IMR-90 (cell line): ENCODE results near the gene PSEN2. TPM values are rescaled to one million over a fixed set of nuclear protein-coding genes. Genes with fewer than 3 reads are reported as not detected.

Experiments
- ATAC-seq: fragments of 200-7000 bp; cut with Tn5 transposase; 2 replicates; pipeline ENCODE4 v1.9.1; 2020; ENCODE audit warnings: low read depth, mild to moderate bottlenecking, moderate library complexity
- BruUV-seq: library from RNA; stranded (reverse); fragments of 400-500 nt; replicated peaks from 2 replicates; lab custom pipeline; 2021; lab: Mats Ljungman, UMichigan
- CTCF ChIA-PET: fragments of 300-600 bp; formaldehyde crosslinking; extraction: SDS; loops from one replicate; lab custom pipeline; 2021; ENCODE audit warnings: antibody characterized with exemption; lab: Yijun Ruan, JAX
- POLR2A ChIA-PET: fragments of 300-600 bp; sonication (Branson Sonifier 250); formaldehyde crosslinking; loops from one replicate; lab custom pipeline; 2022; ENCODE audit warnings: antibody characterized with exemption; ENCODE audit not compliant: unreplicated experiment; lab: Charles Lee
- DNase-seq: peaks from one replicate; pipeline ENCODE4 v3.0.0; 2013
- H2AFZ ChIP-seq: replicated peaks from 2 replicates; pipeline ENCODE3; 2013; ENCODE audit warnings: low read length, mild to moderate bottlenecking; ENCODE audit not compliant: poor library complexity
- H2AK5ac ChIP-seq: 2 replicates; pipeline ENCODE4 v1.6.1; 2013; ENCODE audit warnings: low read depth, low read length, inconsistent platforms
- H2AK9ac ChIP-seq: replicated peaks from 2 replicates; pipeline ENCODE3; 2013; ENCODE audit warnings: mild to moderate bottlenecking, low read depth, low read length, moderate library complexity; ENCODE audit not compliant: poor library complexity
- H2BK120ac ChIP-seq: 2 replicates; pipeline ENCODE4 v1.6.1; 2013; ENCODE audit warnings: low read depth, low read length, inconsistent platforms
- H2BK15ac ChIP-seq: 3 replicates; pipeline ENCODE4 v1.6.1; 2013; ENCODE audit warnings: low read depth, low read length, inconsistent platforms
- H2BK20ac ChIP-seq: 2 replicates; pipeline ENCODE4 v1.6.1; 2013; ENCODE audit warnings: low read depth, mild to moderate bottlenecking, inconsistent platforms, low read length, moderate library complexity
- H2BK5ac ChIP-seq: 2 replicates; pipeline ENCODE4 v1.6.1; 2013; ENCODE audit warnings: mild to moderate bottlenecking, low read depth, low read length, inconsistent platforms; ENCODE audit not compliant: poor library complexity, severe bottlenecking
- H3K14ac ChIP-seq: replicated peaks from 2 replicates; pipeline ENCODE4 v1.6.1; 2013; ENCODE audit warnings: low read depth, low read length, inconsistent platforms
- H3K18ac ChIP-seq: 2 replicates; pipeline ENCODE4 v1.6.1; 2013; ENCODE audit warnings: low read depth, low read length, control low read depth
- H3K23ac ChIP-seq: 2 replicates; pipeline ENCODE4 v1.6.1; 2013; ENCODE audit warnings: low read depth, low read length, inconsistent platforms
- H3K27ac ChIP-seq: 2 replicates; pipeline ENCODE4 v1.5.1; 2013; ENCODE audit warnings: mild to moderate bottlenecking, control low read depth, low read length; ENCODE audit not compliant: insufficient read depth
- H3K27me3 ChIP-seq: 2 replicates; pipeline ENCODE4 v1.6.1; 2013; ENCODE audit warnings: low read length; ENCODE audit not compliant: control insufficient read depth, insufficient read depth
- H3K36me3 ChIP-seq: 2 replicates; pipeline ENCODE4 v1.6.1; 2013; ENCODE audit warnings: low read length, mixed read lengths; ENCODE audit not compliant: control insufficient read depth, insufficient read depth
- H3K4ac ChIP-seq: 2 replicates; pipeline ENCODE4 v1.6.1; 2013; ENCODE audit warnings: low read depth, low read length, inconsistent platforms
- H3K4me1 ChIP-seq: 2 replicates; pipeline ENCODE4 v1.6.1; 2013; ENCODE audit warnings: low read length, mixed read lengths; ENCODE audit not compliant: control insufficient read depth, insufficient read depth
- H3K4me2 ChIP-seq: 2 replicates; pipeline ENCODE4 v1.6.1; 2013; ENCODE audit warnings: low read depth, mild to moderate bottlenecking, control low read depth, low read length, moderate library complexity
- H3K4me3 ChIP-seq: 2 replicates; pipeline ENCODE4 v1.5.1; 2013; ENCODE audit warnings: low read depth, mild to moderate bottlenecking, control low read depth, low read length, moderate library complexity; ENCODE audit not compliant: insufficient read depth
- H3K56ac ChIP-seq: 2 replicates; pipeline ENCODE4 v1.6.1; 2013; ENCODE audit warnings: low read length, inconsistent platforms; ENCODE audit not compliant: insufficient read depth; ENCODE audit errors: extremely low read depth
- H3K79me1 ChIP-seq, 2 experiments: 2 replicates each; pipeline ENCODE4 v1.6.1; 2013; ENCODE audit warnings: low read length in 2 of 2, inconsistent platforms in 1 of 2, low read depth in 1 of 2
- H3K9ac ChIP-seq: 2 replicates; pipeline ENCODE4 v1.6.1; 2013; ENCODE audit warnings: low read depth, low read length, control low read depth
- H3K9me1 ChIP-seq: 2 replicates; pipeline ENCODE4 v1.6.1; 2013; ENCODE audit warnings: low read length, inconsistent platforms; ENCODE audit not compliant: insufficient read depth
- H3K9me3 ChIP-seq: 2 replicates; pipeline ENCODE4 v1.6.1; 2013; ENCODE audit warnings: low read length; ENCODE audit not compliant: control insufficient read depth, insufficient read depth
- H4K20me1 ChIP-seq: 2 replicates; pipeline ENCODE4 v1.6.1; 2013; ENCODE audit warnings: low read length, inconsistent platforms; ENCODE audit not compliant: insufficient read depth
- H4K5ac ChIP-seq: 2 replicates; pipeline ENCODE4 v1.6.1; 2013; ENCODE audit warnings: mild to moderate bottlenecking, low read depth, low read length, control low read depth
- H4K8ac ChIP-seq, 2 experiments: 2 replicates each; pipeline ENCODE4 v1.6.1; 2013; ENCODE audit warnings: low read depth in 2 of 2, low read length in 2 of 2, control low read depth in 1 of 2, inconsistent platforms in 1 of 2
- H4K91ac ChIP-seq: 2 replicates; pipeline ENCODE4 v1.6.1; 2013; ENCODE audit warnings: low read depth, low read length, inconsistent platforms; ENCODE audit not compliant: insufficient read depth
- CEBPB ChIP-seq: IDR thresholded peaks from 2 replicates; pipeline ENCODE4 v1.6.1; 2012; ENCODE audit warnings: low read depth, low read length, improper control_type of control experiment
- FOS ChIP-seq: fragments of 150-350 bp; IDR thresholded peaks from 2 replicates; pipeline ENCODE4 v1.6.1; 2016; ENCODE audit warnings: low read depth, low read length
- MAFK ChIP-seq: IDR thresholded peaks from 2 replicates; pipeline ENCODE4 v1.6.1; 2012; ENCODE audit warnings: low read depth, low read length, improper control_type of control experiment
- NFE2L2 ChIP-seq: fragments of 150-350 bp; IDR thresholded peaks from 2 replicates; pipeline ENCODE4 v1.6.1; 2016; ENCODE audit warnings: low read depth, mild to moderate bottlenecking, low read length
- RCOR1 ChIP-seq: IDR thresholded peaks from 2 replicates; pipeline ENCODE4 v1.6.1; 2012; ENCODE audit warnings: mild to moderate bottlenecking, low read length, improper control_type of control experiment; ENCODE audit not compliant: insufficient replicate concordance
- WGBS, 2 experiments: methylation state at CpG; one replicate each; pipeline versions ENCODE4 v1.1.5 to v1.1.7; 2013; ENCODE audit warnings: missing lambda C conversion rate in 2 of 2; ENCODE audit not compliant: insufficient read length in 1 of 2; ENCODE audit errors: extremely low coverage in 2 of 2; 5-methylcytosine and 5-hydroxymethylcytosine counted together
- dilution Hi-C: fragments of 300-500 bp; cut with HindIII; formaldehyde crosslinking; loops from one replicate; pipeline ENCODE4 v1.14.3; 2018; ENCODE audit warnings: low sequenced_read_pairs; ENCODE audit not compliant: unreplicated experiment
- in situ Hi-C: fragments of 300-500 bp; cut with MboI; formaldehyde crosslinking; loops from 3 replicates; pipeline ENCODE4 v1.14.3; 2019; ENCODE audit warnings: low sequenced_read_pairs, inconsistent platforms, mixed read lengths
- intact Hi-C: fragments of 100-400 bp; cut with micrococcal nuclease; formaldehyde crosslinking; loops from 2 replicates; pipeline ENCODE4 v1.10.0; 2022
- polyA plus RNA-seq, 3 experiments: library from polyadenylated mRNA; depleted of rRNA; stranded (reverse); fragments of >200 nt; gene quantifications; 2 replicates each; pipeline ENCODE4 v1.2.3, GENCODE V29; 2012; ENCODE audit warnings: low replicate concordance in 1 of 3
- total RNA-seq: library from RNA; depleted of rRNA; stranded (reverse); fragments of >200 nt; gene quantifications from 2 replicates; pipeline ENCODE4 v1.2.3, GENCODE V29; 2012

The PSEN2 gene
- total and polyA plus RNA-seq, 2 of the 4 experiments (the other 2 are of a cell fraction) = 15.0 to 24.4 TPM

- TF ChIP-seq FOS (no peak), CEBPB (no peak), NFE2L2 (no peak), MAFK (no peak), RCOR1 (no peak)
- no peak for ATAC-seq
- no peak overlapping the region for H4K5ac ChIP-seq
- H2AK5ac ChIP-seq = no peak overlapping the region
- H3K9me3 ChIP-seq = no peaks in the 10 kb centered on the region
- no peak overlapping the region for H4K8ac ChIP-seq
- no peak overlapping the region for H3K27ac ChIP-seq
- no peak overlapping the region for H2BK120ac ChIP-seq
- peaks cover 15% of the 10 kb centered on the region for H3K36me3 ChIP-seq
- in situ Hi-C loops = no loop called here
- H2AFZ ChIP-seq = no peak overlapping the region
- no peak overlapping the region for H3K4ac ChIP-seq
- no TSS peak for BruUV-seq
- whole genome bisulfite sequencing, 2 experiments = 90% methylated on average over 2 of the region's 11 CpGs; no CpG with 5 or more reads in 1 of the 2 experiments
- H3K56ac ChIP-seq = no peak overlapping the region
- H2BK15ac ChIP-seq = no peak overlapping the region
- H3K9ac ChIP-seq = no peak overlapping the region
- no peaks in the 10 kb centered on the region for H3K79me1 ChIP-seq
- no peak overlapping the region for H4K91ac ChIP-seq
- intact Hi-C loops = no loop called here
- no peak overlapping the region for H3K18ac ChIP-seq
- POLR2A ChIA-PET = no interaction called here
- H2BK20ac ChIP-seq = no peak overlapping the region
- dilution Hi-C loops = no loop called here
- H3K9me1 ChIP-seq = peaks cover 12% of the 10 kb centered on the region; the same call in 1 of the 2 replicates
- H2BK5ac ChIP-seq = no peak overlapping the region
- H3K27me3 ChIP-seq = no peaks in the 10 kb centered on the region
- no peak overlapping the region for H3K4me3 ChIP-seq
- no peak overlapping the region for H3K23ac ChIP-seq
- H2AK9ac ChIP-seq = no peak overlapping the region
- CTCF ChIA-PET = no interaction called here
- H3K4me2 ChIP-seq = no peak overlapping the region
- no peaks in the 10 kb centered on the region for H3K4me1 ChIP-seq
- DNase-seq = no peak
- no peak overlapping the region for H3K14ac ChIP-seq
- no peaks in the 10 kb centered on the region for H4K20me1 ChIP-seq
These were observed 20.9 kb downstream of the PSEN2 start for GRCh38 chr1:226891346-226891745.
